PC-9 (cell line): ENCODE measurements around the gene EEIG2. TPM values are rescaled to one million over a fixed set of nuclear protein-coding genes. Genes with fewer than 3 reads are reported as not detected.

Source experiments
- BruUV-seq: library from RNA; stranded (reverse); fragments of 400-500 nt; replicated peaks from 2 replicates; lab custom pipeline; 2021; lab: Mats Ljungman, UMichigan
- CTCF ChIA-PET: fragments of 300-600 bp; sonication (Branson Sonifier 250); formaldehyde crosslinking; loops from one replicate; lab custom pipeline; 2022; ENCODE audit warnings: antibody characterized with exemption; lab: Charles Lee
- POLR2A ChIA-PET: fragments of 300-600 bp; sonication (Branson Sonifier 250); formaldehyde crosslinking; loops from one replicate; lab custom pipeline; 2022; ENCODE audit warnings: antibody characterized with exemption; ENCODE audit not compliant: unreplicated experiment; lab: Charles Lee
- DNase-seq, 2 experiments: peaks; one replicate each; pipeline versions ENCODE4 v3.0.0 to v3.0.0-alpha.2; 2015 to 2022; ENCODE audit warnings: mixed read lengths in 1 of 2
- H2AFZ ChIP-seq: fragments of 200-600 bp; sonication (generic); 2 replicates; pipeline ENCODE4 v1.8.1; 2017; ENCODE audit warnings: antibody characterized with exemption
- H3F3A ChIP-seq: fragments of 200-600 bp; sonication (generic); 2 replicates; pipeline ENCODE4 v1.8.1; 2017; ENCODE audit warnings: antibody characterized with exemption, mild to moderate bottlenecking, low read depth; ENCODE audit not compliant: insufficient read depth
- H3K27ac ChIP-seq: fragments of 200-600 bp; sonication (generic); 2 replicates; pipeline ENCODE4 v1.6.1; 2016; ENCODE audit warnings: mixed run types
- H3K27me3 ChIP-seq: fragments of 200-600 bp; sonication (generic); 2 replicates; pipeline ENCODE4 v1.6.1; 2016; ENCODE audit warnings: low read depth, mixed run types; ENCODE audit not compliant: insufficient read depth
- H3K36me3 ChIP-seq: fragments of 200-600 bp; sonication (generic); 2 replicates; pipeline ENCODE4 v1.6.1; 2016; ENCODE audit warnings: low read depth, mixed run types
- H3K4me1 ChIP-seq: fragments of 200-600 bp; sonication (generic); replicated peaks from 2 replicates; pipeline ENCODE4 v1.6.1; 2016; ENCODE audit warnings: mixed run types; ENCODE audit not compliant: insufficient read depth
- H3K4me2 ChIP-seq: fragments of 200-600 bp; sonication (generic); 2 replicates; pipeline ENCODE4 v1.6.1; 2017; ENCODE audit warnings: mixed run types
- H3K4me3 ChIP-seq: fragments of 200-600 bp; sonication (generic); 2 replicates; pipeline ENCODE4 v1.6.1; 2016; ENCODE audit warnings: mixed run types
- H3K79me2 ChIP-seq: fragments of 200-600 bp; sonication (generic); 2 replicates; pipeline ENCODE4 v1.6.1; 2017; ENCODE audit warnings: low read depth, mixed run types
- H3K9me2 ChIP-seq: fragments of 200-600 bp; sonication (generic); 2 replicates; pipeline ENCODE4 v1.8.1; 2017; ENCODE audit warnings: mild to moderate bottlenecking; ENCODE audit not compliant: insufficient read depth
- H3K9me3 ChIP-seq: fragments of 200-600 bp; sonication (generic); 2 replicates; pipeline ENCODE4 v1.8.1; 2016; ENCODE audit warnings: low read depth; ENCODE audit not compliant: insufficient read depth
- H4K20me1 ChIP-seq: fragments of 200-600 bp; sonication (generic); 2 replicates; pipeline ENCODE4 v1.8.1; 2017; ENCODE audit not compliant: insufficient read depth
- CTCF ChIP-seq: fragments of 200-600 bp; sonication (generic); conservative IDR thresholded peaks from 2 replicates; pipeline ENCODE4 v1.6.1; 2017; ENCODE audit warnings: mixed run types, antibody characterized with exemption, mild to moderate bottlenecking, moderate library complexity
- EZH2 ChIP-seq: fragments of 200-600 bp; sonication (generic); IDR thresholded peaks from 2 replicates; pipeline ENCODE4 v1.8.0; 2017; ENCODE audit warnings: antibody characterized with exemption, low read depth
- intact Hi-C: fragments of 100-400 bp; cut with micrococcal nuclease; formaldehyde crosslinking; loops from one replicate; pipeline ENCODE4 v1.10.0; 2022; ENCODE audit not compliant: unreplicated experiment
- total RNA-seq: library from RNA; stranded (reverse); gene quantifications from 2 replicates; pipeline ENCODE4 v1.2.3, GENCODE V29; 2021

The EEIG2 gene
- total RNA-seq, 1 experiment from 2014 or later: 31.9 TPM

- ChIA-PET CTCF (no interaction called here), POLR2A (no interaction called here)
- TF ChIP-seq EZH2 (no peak), CTCF (no peak)
- Histone ChIP-seq H3K4me3 (no peak overlapping the region), H2AFZ (no peak overlapping the region), H3F3A (no peaks in the 10 kb centered on the region), H3K79me2 (no peaks in the 10 kb centered on the region), H3K27me3 (no peaks in the 10 kb centered on the region), H4K20me1 (no peaks in the 10 kb centered on the region), H3K36me3 (no peaks in the 10 kb centered on the region), H3K9me3 (peaks cover 5% of the 10 kb centered on the region; the same call in 1 of the 2 replicates), H3K9me2 (no peaks in the 10 kb centered on the region), H3K4me1 (no peaks in the 10 kb centered on the region), H3K27ac (no peak overlapping the region), H3K4me2 (no peak overlapping the region)
- DNase-seq: no peak
- intact Hi-C loops: no loop called here
- BruUV-seq: no TSS peak
Measured at GRCh38 chr1:108570998-108571401, 11.1 kb downstream of the EEIG2 start.

- no peak overlapping the region for H3K4me3 ChIP-seq
- H3K79me2 ChIP-seq: no peaks in the 10 kb centered on the region
- H3K27ac ChIP-seq: no peak overlapping the region
- no peak for TF ChIP-seq EZH2
- TF ChIP-seq CTCF: no peak
- no peaks in the 10 kb centered on the region for H3K4me1 ChIP-seq
- no peak overlapping the region for H2AFZ ChIP-seq
- no peak overlapping the region for H3K4me2 ChIP-seq
- H3K9me2 ChIP-seq: no peaks in the 10 kb centered on the region
- peaks cover 5% of the 10 kb centered on the region; the same call in 1 of the 2 replicates for H3K9me3 ChIP-seq
- H3K27me3 ChIP-seq: no peaks in the 10 kb centered on the region
- POLR2A ChIA-PET: no interaction called here
- BruUV-seq: no TSS peak
- no peaks in the 10 kb centered on the region for H3K36me3 ChIP-seq
- H4K20me1 ChIP-seq: no peaks in the 10 kb centered on the region
- no peaks in the 10 kb centered on the region for H3F3A ChIP-seq
- intact Hi-C loops: no loop called here
- CTCF ChIA-PET: no interaction called here
- no peak for DNase-seq
Measured at GRCh38 chr1:108572182-108572581, 12.3 kb downstream of the EEIG2 start.

- H3K4me1 ChIP-seq: no peaks in the 10 kb centered on the region
- TF ChIP-seq CTCF (no peak), EZH2 (no peak)
- H3K9me2 ChIP-seq: no peaks in the 10 kb centered on the region
- no peaks in the 10 kb centered on the region for H4K20me1 ChIP-seq
- H3K27ac ChIP-seq: no peak overlapping the region
- H3K4me3 ChIP-seq: no peak overlapping the region
- peaks cover 5% of the 10 kb centered on the region; the same call in 1 of the 2 replicates for H3K9me3 ChIP-seq
- H3K36me3 ChIP-seq: no peaks in the 10 kb centered on the region
- no TSS peak for BruUV-seq
- intact Hi-C loops: no loop called here
- CTCF ChIA-PET: no interaction called here
- POLR2A ChIA-PET: no interaction called here
- H3K79me2 ChIP-seq: no peaks in the 10 kb centered on the region
- H2AFZ ChIP-seq: no peak overlapping the region
- H3K4me2 ChIP-seq: no peak overlapping the region
- H3K27me3 ChIP-seq: no peaks in the 10 kb centered on the region
- no peak for DNase-seq
- H3F3A ChIP-seq: no peaks in the 10 kb centered on the region
Measured at GRCh38 chr1:108573183-108573582, 13.3 kb downstream of the EEIG2 start.
